Loucy (cell line): ENCODE results near the gene CROCC2.

ENCODE experiments used
- EZH2phosphoT487 ChIP-seq: fragments of 200-600 bp; IDR thresholded peaks from 2 replicates; pipeline ENCODE4 v1.6.1; 2018; ENCODE audit warnings: antibody characterized with exemption, mild to moderate bottlenecking, moderate library complexity, borderline replicate concordance
- TF ChIP-seq, protein P1 (sequence below): fragments of 200-600 bp; sonication (generic); conservative IDR thresholded peaks from 2 replicates; pipeline ENCODE4 v1.5.1; 2014; ENCODE audit warnings: mild to moderate bottlenecking, antibody characterized with exemption, low read length

DNA sequence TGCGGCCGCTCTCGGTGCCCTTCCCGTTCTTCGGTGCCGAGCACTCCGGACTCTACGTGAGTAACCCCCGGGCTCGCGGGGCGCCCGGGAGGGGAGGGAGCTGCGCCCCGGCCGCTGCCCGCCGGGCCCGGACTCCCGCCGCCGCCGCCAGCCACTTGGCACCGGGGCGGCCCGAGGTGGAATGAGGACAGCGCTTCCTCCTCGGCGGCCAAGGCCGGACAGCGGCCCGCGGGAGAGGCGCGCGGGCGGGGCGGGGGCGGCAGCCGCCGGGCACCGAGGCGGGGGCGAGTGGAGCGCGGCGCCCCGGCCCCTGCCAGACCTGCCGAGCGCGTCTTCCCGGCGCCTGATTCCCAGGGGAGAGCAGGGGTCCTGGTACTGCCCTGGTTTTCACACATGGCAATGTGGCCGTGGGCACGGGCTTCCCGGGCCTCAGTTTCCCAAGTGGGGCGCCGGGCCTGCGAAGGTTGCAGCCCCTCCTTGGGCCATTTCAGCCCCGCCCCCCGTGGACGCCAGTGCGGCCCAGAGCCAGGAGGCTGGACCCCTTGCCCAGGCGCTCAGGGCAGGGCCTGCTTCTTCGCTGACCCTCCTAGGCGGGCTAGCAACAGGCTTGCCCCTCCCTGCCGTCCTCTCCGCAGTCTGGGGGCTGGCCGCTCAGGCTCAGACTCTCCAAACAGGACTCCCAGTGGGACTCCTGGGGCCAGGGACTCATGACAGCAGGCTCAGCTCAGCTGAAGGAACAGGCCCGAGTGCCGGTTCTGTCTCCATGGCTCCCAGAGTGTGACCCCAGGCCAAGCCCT lies 93.1 kb downstream of the CROCC2 start:
- TF ChIP-seq, protein P1, sequence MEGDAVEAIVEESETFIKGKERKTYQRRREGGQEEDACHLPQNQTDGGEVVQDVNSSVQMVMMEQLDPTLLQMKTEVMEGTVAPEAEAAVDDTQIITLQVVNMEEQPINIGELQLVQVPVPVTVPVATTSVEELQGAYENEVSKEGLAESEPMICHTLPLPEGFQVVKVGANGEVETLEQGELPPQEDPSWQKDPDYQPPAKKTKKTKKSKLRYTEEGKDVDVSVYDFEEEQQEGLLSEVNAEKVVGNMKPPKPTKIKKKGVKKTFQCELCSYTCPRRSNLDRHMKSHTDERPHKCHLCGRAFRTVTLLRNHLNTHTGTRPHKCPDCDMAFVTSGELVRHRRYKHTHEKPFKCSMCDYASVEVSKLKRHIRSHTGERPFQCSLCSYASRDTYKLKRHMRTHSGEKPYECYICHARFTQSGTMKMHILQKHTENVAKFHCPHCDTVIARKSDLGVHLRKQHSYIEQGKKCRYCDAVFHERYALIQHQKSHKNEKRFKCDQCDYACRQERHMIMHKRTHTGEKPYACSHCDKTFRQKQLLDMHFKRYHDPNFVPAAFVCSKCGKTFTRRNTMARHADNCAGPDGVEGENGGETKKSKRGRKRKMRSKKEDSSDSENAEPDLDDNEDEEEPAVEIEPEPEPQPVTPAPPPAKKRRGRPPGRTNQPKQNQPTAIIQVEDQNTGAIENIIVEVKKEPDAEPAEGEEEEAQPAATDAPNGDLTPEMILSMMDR, result no peak
- TF ChIP-seq EZH2phosphoT487, result no peak
